ENCODE measurements around the gene CEP57.

- TF ChIP-seq CTCF (IDR thresholded peaks at IDR 0.05) (no peak), POLR2A (IDR thresholded peaks at IDR 0.05) (no peak)
These were observed 13.7 kb downstream of the CEP57 start for GRCh38 chr11:95803973-95804372.

All from heart left ventricle (tissue), 13 donors.